Lower leg skin (tissue), 4 donors: ENCODE measurements around the gene LIG4. TPM values are rescaled to one million over a fixed set of nuclear protein-coding genes. Genes with fewer than 3 reads are reported as not detected.

Experiments
- DNase-seq, 2 donors: peaks; one replicate each; pipeline ENCODE4 v3.0.0-alpha.2; 2019; ENCODE audit warnings: low spot score in 2 of 2
- H3K4me3 ChIP-seq: fragments of 200-600 bp; sonication (generic); 2 replicates; pipeline ENCODE4 v1.5.1; 2017; ENCODE audit warnings: mild to moderate bottlenecking, low read depth; ENCODE audit not compliant: poor library complexity, severe bottlenecking
- POLR2A ChIP-seq, 2 donors: fragments of 450-650 bp; IDR thresholded peaks; one replicate each; pipeline ENCODE4 v1.6.1; 2016 to 2017; ENCODE audit warnings: antibody characterized with exemption in 2 of 2, mild to moderate bottlenecking in 1 of 2, moderate library complexity in 1 of 2
- WGBS, 2 donors: methylation state at CpG; one replicate each; pipeline ENCODE4 v1.1.5; 2018; 5-methylcytosine and 5-hydroxymethylcytosine counted together
- intact Hi-C: fragments of 100-400 bp; cut with DNase I; formaldehyde crosslinking; loops from one replicate; pipeline ENCODE4 v1.15.0; 2023; ENCODE audit warnings: low total_unique reads
- total RNA-seq, 4 donors: library from RNA; depleted of rRNA; stranded (reverse); fragments of >200 nt; gene quantifications; one replicate each; pipeline ENCODE4 v1.1.0, GENCODE V29; 2016
- TF ChIP-seq, protein P1 (sequence below), 3 donors: fragments of 450-650 bp; IDR thresholded peaks; one replicate each; pipeline ENCODE4 v1.5.1; 2016; ENCODE audit warnings: antibody characterized with exemption in 3 of 3, mild to moderate bottlenecking in 3 of 3, moderate library complexity in 2 of 3

LIG4 gene
- total RNA-seq, 4 donors from 2014 or later = 3.9 to 6.7 (median 5.7) TPM

GRCh38 chr13:108190897-108191296 is 24.4 kb downstream of the LIG4 start:
- DNase-seq = no peak
- 47 to 55% methylated on average over 3 of the region's 3 CpGs for WGBS, 2 donors
- TF ChIP-seq POLR2A (IDR thresholded peaks at IDR 0.05) = no peak
- TF ChIP-seq, protein P1, sequence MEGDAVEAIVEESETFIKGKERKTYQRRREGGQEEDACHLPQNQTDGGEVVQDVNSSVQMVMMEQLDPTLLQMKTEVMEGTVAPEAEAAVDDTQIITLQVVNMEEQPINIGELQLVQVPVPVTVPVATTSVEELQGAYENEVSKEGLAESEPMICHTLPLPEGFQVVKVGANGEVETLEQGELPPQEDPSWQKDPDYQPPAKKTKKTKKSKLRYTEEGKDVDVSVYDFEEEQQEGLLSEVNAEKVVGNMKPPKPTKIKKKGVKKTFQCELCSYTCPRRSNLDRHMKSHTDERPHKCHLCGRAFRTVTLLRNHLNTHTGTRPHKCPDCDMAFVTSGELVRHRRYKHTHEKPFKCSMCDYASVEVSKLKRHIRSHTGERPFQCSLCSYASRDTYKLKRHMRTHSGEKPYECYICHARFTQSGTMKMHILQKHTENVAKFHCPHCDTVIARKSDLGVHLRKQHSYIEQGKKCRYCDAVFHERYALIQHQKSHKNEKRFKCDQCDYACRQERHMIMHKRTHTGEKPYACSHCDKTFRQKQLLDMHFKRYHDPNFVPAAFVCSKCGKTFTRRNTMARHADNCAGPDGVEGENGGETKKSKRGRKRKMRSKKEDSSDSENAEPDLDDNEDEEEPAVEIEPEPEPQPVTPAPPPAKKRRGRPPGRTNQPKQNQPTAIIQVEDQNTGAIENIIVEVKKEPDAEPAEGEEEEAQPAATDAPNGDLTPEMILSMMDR (IDR thresholded peaks at IDR 0.05) = no peak
- H3K4me3 ChIP-seq = no peak overlapping the region
- intact Hi-C loops = no loop called here

DNA sequence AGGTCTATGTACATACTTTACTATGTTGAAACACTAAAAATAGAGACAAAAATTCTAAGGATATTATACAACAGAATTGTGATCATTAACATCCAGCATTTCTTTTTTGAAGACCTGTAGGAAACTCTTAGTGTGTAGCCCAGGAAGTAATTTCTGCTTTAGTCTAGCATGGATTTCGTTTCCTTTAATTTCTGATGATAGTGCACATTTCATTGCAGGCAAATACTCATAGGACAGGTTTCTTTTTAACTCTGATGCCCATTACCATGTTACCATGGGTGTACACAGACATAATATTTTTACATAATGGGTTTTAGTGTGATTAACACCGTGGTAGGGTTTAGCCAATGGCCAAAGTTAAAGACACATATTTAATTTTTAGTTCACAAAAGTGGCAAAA is 27.1 kb downstream of the LIG4 start:
- WGBS, 2 donors = 59 to 65% methylated on average over 2 of the region's 2 CpGs
- no peak overlapping the region for H3K4me3 ChIP-seq
- intact Hi-C loops = no loop called here
- no peak for TF ChIP-seq POLR2A (IDR thresholded peaks at IDR 0.05)
- TF ChIP-seq, protein P1 (IDR thresholded peaks at IDR 0.05) = no peak
- no peak for DNase-seq

DNA sequence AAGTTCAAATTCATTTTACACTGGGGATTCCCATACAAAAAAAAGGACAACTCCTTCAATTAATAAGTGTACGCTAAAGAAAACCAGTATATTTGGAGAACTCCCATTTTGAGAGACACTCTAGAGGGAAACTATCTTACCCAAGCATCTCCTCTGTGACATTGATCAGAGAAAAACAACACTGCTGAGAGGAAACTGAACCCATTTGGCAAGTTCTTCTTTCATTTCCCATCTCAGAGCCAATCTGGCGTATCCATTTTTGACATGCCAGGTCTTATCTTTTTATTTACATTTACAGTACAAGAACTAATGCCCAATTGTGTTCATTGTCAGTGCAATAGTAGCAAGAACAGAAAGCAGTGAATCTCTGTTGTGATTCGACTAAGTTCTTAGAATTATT is 30.1 kb downstream of the LIG4 start:
- TF ChIP-seq, protein P1 (IDR thresholded peaks at IDR 0.05) = no peak
- no peak for TF ChIP-seq POLR2A (IDR thresholded peaks at IDR 0.05)
- H3K4me3 ChIP-seq = no peak overlapping the region
- 59 to 65% methylated on average over 3 of the region's 3 CpGs for WGBS, 2 donors
- intact Hi-C loops = no loop called here
- DNase-seq = no peak

DNA sequence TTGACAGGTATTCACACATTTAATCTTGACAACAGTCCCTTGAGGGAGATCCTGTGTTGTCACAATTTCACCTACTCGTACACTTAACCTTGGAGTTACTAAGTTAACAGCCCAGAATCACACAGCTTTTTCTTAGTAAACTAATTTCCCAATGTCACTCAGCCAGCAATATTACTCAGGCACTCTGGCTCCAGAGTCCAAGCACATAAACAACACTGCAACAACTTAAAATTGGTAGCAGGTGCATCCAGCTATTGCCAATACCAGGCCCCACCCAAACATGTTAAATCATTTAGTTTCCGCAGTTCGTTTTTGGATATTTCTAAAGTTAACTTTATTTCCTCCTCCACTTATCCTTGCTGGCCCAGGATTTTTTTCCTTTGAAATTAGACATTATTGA is 32.7 kb downstream of the LIG4 start:
- H3K4me3 ChIP-seq = no peak overlapping the region
- intact Hi-C loops = no loop called here
- DNase-seq = no peak
- WGBS, 2 donors = 55 to 56% methylated on average over 3 of the region's 3 CpGs
- TF ChIP-seq POLR2A (IDR thresholded peaks at IDR 0.05) = no peak
- TF ChIP-seq, protein P1 (IDR thresholded peaks at IDR 0.05) = no peak

DNA sequence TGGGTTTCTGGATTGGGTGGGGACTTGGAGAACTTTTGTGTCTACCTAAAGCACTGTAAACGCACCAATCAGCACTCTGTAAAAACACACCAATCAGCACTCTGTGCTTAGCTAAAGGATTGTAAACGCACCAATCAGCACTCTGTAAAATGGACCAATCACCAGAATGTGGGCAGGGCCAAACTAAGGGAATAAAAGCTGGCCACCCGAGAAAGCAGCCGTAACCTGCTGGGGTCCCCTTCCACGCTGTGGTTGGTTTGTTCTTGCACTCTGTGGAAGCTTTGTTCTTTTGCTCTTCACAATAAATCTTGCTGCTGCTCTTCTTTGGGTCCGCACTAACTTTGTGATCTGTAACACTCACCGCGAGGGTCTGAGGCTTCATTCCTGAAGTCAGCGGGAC is 37.3 kb downstream of the LIG4 start:
- 90 to 94% methylated on average over 9 of the region's 9 CpGs for WGBS, 2 donors
- TF ChIP-seq, protein P1 (IDR thresholded peaks at IDR 0.05) = no peak
- no peak for TF ChIP-seq POLR2A (IDR thresholded peaks at IDR 0.05)
- DNase-seq = no peak
- intact Hi-C loops = no loop called here
- no peak overlapping the region for H3K4me3 ChIP-seq

- WGBS, 2 donors = 54 to 57% methylated on average over 8 of the region's 8 CpGs
- TF ChIP-seq, protein P1 (IDR thresholded peaks at IDR 0.05) = no peak
- no peak for TF ChIP-seq POLR2A (IDR thresholded peaks at IDR 0.05)
- H3K4me3 ChIP-seq = no peak overlapping the region
- DNase-seq = no peak
- intact Hi-C loops = no loop called here
Observed at GRCh38 chr13:108176685-108177274, 38.6 kb downstream of the LIG4 start.
